BJ (cell line): Measurements from ENCODE around the gene SQOR. TPM values are rescaled to one million over a fixed set of nuclear protein-coding genes. Genes with fewer than 3 reads are reported as not detected.

Source experiments
- CTCF ChIA-PET: fragments of 350-600 bp; formaldehyde crosslinking; extraction: SDS; loops from one replicate; lab custom pipeline; 2021; ENCODE audit warnings: antibody characterized with exemption, inconsistent platforms; lab: Yijun Ruan, JAX
- POLR2A ChIA-PET: fragments of 300-600 bp; sonication (Branson Sonifier 250); formaldehyde crosslinking; extraction: SDS; loops from one replicate; lab custom pipeline; 2021; ENCODE audit warnings: antibody characterized with exemption; lab: Charles Lee
- DNase-seq: peaks from one replicate; pipeline ENCODE4 v3.0.0-alpha.2; 2011; ENCODE audit warnings: low read depth
- H3K27me3 ChIP-seq: 2 replicates; pipeline ENCODE4 v1.6.0; 2011; ENCODE audit warnings: low read length; ENCODE audit not compliant: control insufficient read depth, insufficient read depth
- H3K36me3 ChIP-seq: 2 replicates; pipeline ENCODE4 v1.5.1; 2011; ENCODE audit warnings: low read length; ENCODE audit not compliant: control insufficient read depth, insufficient read depth
- H3K4me3 ChIP-seq: 2 replicates; pipeline ENCODE4 v1.5.1; 2011; ENCODE audit warnings: low read depth, mild to moderate bottlenecking, control low read depth, low read length
- polyA plus RNA-seq: library from polyadenylated mRNA; depleted of rRNA; stranded (reverse); fragments of >200 nt; gene quantifications from 2 replicates; pipeline ENCODE4 v1.2.3, GENCODE V29; 2011
- TF ChIP-seq, protein P1 (sequence below): IDR thresholded peaks from 2 replicates; pipeline ENCODE4 v1.5.1; 2011; ENCODE audit warnings: low read depth, mild to moderate bottlenecking, control low read depth, inconsistent platforms, low read length, moderate library complexity; ENCODE audit not compliant: insufficient read depth

Gene SQOR
- polyA plus RNA-seq, 1 experiment: 40.6 TPM

- CTCF ChIA-PET: interaction anchor here (1.2 to 1.7 kb wide), 4 partner anchors 9 to 132 kb away, joined by 3 to 5 read pairs (median 4); no protein-coding TSS in a partner anchor
- H3K27me3 ChIP-seq: no peaks in the 10 kb centered on the region
Measured at GRCh38 chr15:45657764-45658545, 23.1 kb downstream of the SQOR start.

GRCh38 chr15:45660231-45660979 is 25.6 kb downstream of the SQOR start:
- ChIA-PET CTCF (interaction anchor here (0.9 to 1.8 kb wide), 6 partner anchors 9 to 203 kb away, joined by 3 to 6 read pairs (median 4); no protein-coding TSS in a partner anchor), POLR2A (no interaction called here)
- DNase-seq: peak; percentile 34
- no peak overlapping the region for H3K4me3 ChIP-seq
- no peaks in the 10 kb centered on the region for H3K27me3 ChIP-seq
- TF ChIP-seq, protein P1, sequence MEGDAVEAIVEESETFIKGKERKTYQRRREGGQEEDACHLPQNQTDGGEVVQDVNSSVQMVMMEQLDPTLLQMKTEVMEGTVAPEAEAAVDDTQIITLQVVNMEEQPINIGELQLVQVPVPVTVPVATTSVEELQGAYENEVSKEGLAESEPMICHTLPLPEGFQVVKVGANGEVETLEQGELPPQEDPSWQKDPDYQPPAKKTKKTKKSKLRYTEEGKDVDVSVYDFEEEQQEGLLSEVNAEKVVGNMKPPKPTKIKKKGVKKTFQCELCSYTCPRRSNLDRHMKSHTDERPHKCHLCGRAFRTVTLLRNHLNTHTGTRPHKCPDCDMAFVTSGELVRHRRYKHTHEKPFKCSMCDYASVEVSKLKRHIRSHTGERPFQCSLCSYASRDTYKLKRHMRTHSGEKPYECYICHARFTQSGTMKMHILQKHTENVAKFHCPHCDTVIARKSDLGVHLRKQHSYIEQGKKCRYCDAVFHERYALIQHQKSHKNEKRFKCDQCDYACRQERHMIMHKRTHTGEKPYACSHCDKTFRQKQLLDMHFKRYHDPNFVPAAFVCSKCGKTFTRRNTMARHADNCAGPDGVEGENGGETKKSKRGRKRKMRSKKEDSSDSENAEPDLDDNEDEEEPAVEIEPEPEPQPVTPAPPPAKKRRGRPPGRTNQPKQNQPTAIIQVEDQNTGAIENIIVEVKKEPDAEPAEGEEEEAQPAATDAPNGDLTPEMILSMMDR: no peak
- H3K36me3 ChIP-seq: 0 out of 2 replicates have a peak, but pooled peaks cover 2% of the 10 kb centered on the region

More at GRCh38 chr15:45657764-45658545, 23.1 kb downstream of the SQOR start:
- Histone ChIP-seq H3K4me3 (no peak overlapping the region), H3K36me3 (0 out of 2 replicates have a peak, but pooled peaks cover 2% of the 10 kb centered on the region)
- DNase-seq: no peak
- TF ChIP-seq, protein P1: no peak
- POLR2A ChIA-PET: no interaction called here

- DNase-seq: no peak
- H3K4me3 ChIP-seq: no peak overlapping the region
- ChIA-PET CTCF (interaction anchor here (0.7 to 1.1 kb wide), 2 partner anchors 13 to 233 kb away, joined by 3 read pairs; no protein-coding TSS in a partner anchor), POLR2A (no interaction called here)
- TF ChIP-seq, protein P1: no peak
- no peaks in the 10 kb centered on the region for H3K27me3 ChIP-seq
- H3K36me3 ChIP-seq: 0 out of 2 replicates have a peak, but pooled peaks cover 2% of the 10 kb centered on the region
Measured at GRCh38 chr15:45662375-45662774, 27.5 kb downstream of the SQOR start.

- Histone ChIP-seq H3K4me3 (no peak overlapping the region), H3K27me3 (no peaks in the 10 kb centered on the region), H3K36me3 (no peaks in the 10 kb centered on the region)
- TF ChIP-seq, protein P1: no peak
- POLR2A ChIA-PET: no interaction called here
- DNase-seq: no peak
- CTCF ChIA-PET: interaction anchor here (0.6 to 2.4 kb wide), 3 partner anchors 17 to 25 kb away, joined by 3 to 5 read pairs (median 3); no protein-coding TSS in a partner anchor
Measured at GRCh38 chr15:45664451-45664850, 29.6 kb downstream of the SQOR start.
